ENCODE measurements around the gene OR1A2. TPM values are rescaled to one million over a fixed set of nuclear protein-coding genes. Genes with fewer than 3 reads are reported as not detected.
"Not testable (repeated sequence)": the region's sequence is repeated elsewhere in the genome, so short reads cannot be mapped to it uniquely, and the experiment has no call there.

The OR1A2 gene
- polyA plus RNA-seq, 1 experiment = not detected

GRCh38 chr17:3208484-3208883, 11.2 kb downstream of the OR1A2 start:
- Histone ChIP-seq H3K36me3 (ENCODE audit: control insufficient read depth, insufficient read depth, low read length) (no peaks in the 10 kb centered on the region), H3K4me3 (ENCODE audit: low read depth, low read length) (no peak overlapping the region), H3K27me3 (ENCODE audit: control insufficient read depth, insufficient read depth, low read length) (no peaks in the 10 kb centered on the region)
- no peak for TF ChIP-seq CTCF (IDR thresholded peaks at IDR 0.05; ENCODE audit: insufficient read depth, low read depth, low read length)
- no peak for DNase-seq (ENCODE audit: low read depth)
- ChIA-PET POLR2A (no interaction called here), CTCF (no interaction called here)

- CTCF ChIA-PET = no interaction called here
- no peaks in the 10 kb centered on the region for H3K36me3 ChIP-seq (ENCODE audit: control insufficient read depth, insufficient read depth, low read length)
- POLR2A ChIA-PET = no interaction called here
- no peak for DNase-seq (ENCODE audit: low read depth)
- TF ChIP-seq CTCF (IDR thresholded peaks at IDR 0.05; ENCODE audit: insufficient read depth, low read depth, low read length) = no peak
- no peak overlapping the region for H3K4me3 ChIP-seq (ENCODE audit: low read depth, low read length)
- H3K27me3 ChIP-seq (ENCODE audit: control insufficient read depth, insufficient read depth, low read length) = no peaks in the 10 kb centered on the region
These were observed 15.7 kb downstream of the OR1A2 start for GRCh38 chr17:3213001-3213400.

GRCh38 chr17:3213587-3213986, 16.3 kb downstream of the OR1A2 start:
- ChIA-PET CTCF (interaction anchor here (1.0 kb wide), 1 partner anchor 71 kb away, joined by 3 read pairs; no protein-coding TSS in a partner anchor), POLR2A (no interaction called here)
- H3K4me3 ChIP-seq (ENCODE audit: low read depth, low read length) = no peak overlapping the region
- H3K27me3 ChIP-seq (ENCODE audit: control insufficient read depth, insufficient read depth, low read length) = no peaks in the 10 kb centered on the region
- no peaks in the 10 kb centered on the region for H3K36me3 ChIP-seq (ENCODE audit: control insufficient read depth, insufficient read depth, low read length)
- no peak for TF ChIP-seq CTCF (IDR thresholded peaks at IDR 0.05; ENCODE audit: insufficient read depth, low read depth, low read length)
- no peak for DNase-seq (ENCODE audit: low read depth)

GRCh38 chr17:3219978-3220377, 22.7 kb downstream of the OR1A2 start:
- H3K36me3 ChIP-seq (ENCODE audit: control insufficient read depth, insufficient read depth, low read length); CTCF ChIA-PET; H3K4me3 ChIP-seq (ENCODE audit: low read depth, low read length); POLR2A ChIA-PET; H3K27me3 ChIP-seq (ENCODE audit: control insufficient read depth, insufficient read depth, low read length); DNase-seq (ENCODE audit: low read depth): not testable (repeated sequence)

GRCh38 chr17:3221850-3222249, 24.5 kb downstream of the OR1A2 start:
- Histone ChIP-seq H3K4me3 (ENCODE audit: low read depth, low read length) (no peak overlapping the region), H3K36me3 (ENCODE audit: control insufficient read depth, insufficient read depth, low read length) (no peaks in the 10 kb centered on the region), H3K27me3 (ENCODE audit: control insufficient read depth, insufficient read depth, low read length) (no peaks in the 10 kb centered on the region)
- ChIA-PET POLR2A (no interaction called here), CTCF (no interaction called here)
- no peak for DNase-seq (ENCODE audit: low read depth)
- TF ChIP-seq CTCF (IDR thresholded peaks at IDR 0.05; ENCODE audit: insufficient read depth, low read depth, low read length) = no peak

- H3K36me3 ChIP-seq (ENCODE audit: control insufficient read depth, insufficient read depth, low read length) = no peaks in the 10 kb centered on the region
- no peak for TF ChIP-seq CTCF (IDR thresholded peaks at IDR 0.05; ENCODE audit: insufficient read depth, low read depth, low read length)
- ChIA-PET CTCF (no interaction called here), POLR2A (no interaction called here)
- H3K4me3 ChIP-seq (ENCODE audit: low read depth, low read length) = no peak overlapping the region
- DNase-seq (ENCODE audit: low read depth) = no peak
- H3K27me3 ChIP-seq (ENCODE audit: control insufficient read depth, insufficient read depth, low read length) = no peaks in the 10 kb centered on the region
These were observed 25.2 kb downstream of the OR1A2 start for GRCh38 chr17:3222505-3222904.

- CTCF ChIA-PET; POLR2A ChIA-PET; H3K27me3 ChIP-seq (ENCODE audit: control insufficient read depth, insufficient read depth, low read length); H3K4me3 ChIP-seq (ENCODE audit: low read depth, low read length); DNase-seq (ENCODE audit: low read depth); H3K36me3 ChIP-seq (ENCODE audit: control insufficient read depth, insufficient read depth, low read length): not testable (repeated sequence)
These were observed 27.5 kb downstream of the OR1A2 start for GRCh38 chr17:3224721-3225352.

GRCh38 chr17:3232300-3232699, 35.0 kb downstream of the OR1A2 start:
- H3K36me3 ChIP-seq (ENCODE audit: control insufficient read depth, insufficient read depth, low read length); DNase-seq (ENCODE audit: low read depth); H3K27me3 ChIP-seq (ENCODE audit: control insufficient read depth, insufficient read depth, low read length); H3K4me3 ChIP-seq (ENCODE audit: low read depth, low read length); POLR2A ChIA-PET; CTCF ChIA-PET: not testable (repeated sequence)
